ENCODE results near the gene MTF1.

Gene MTF1

DNA sequence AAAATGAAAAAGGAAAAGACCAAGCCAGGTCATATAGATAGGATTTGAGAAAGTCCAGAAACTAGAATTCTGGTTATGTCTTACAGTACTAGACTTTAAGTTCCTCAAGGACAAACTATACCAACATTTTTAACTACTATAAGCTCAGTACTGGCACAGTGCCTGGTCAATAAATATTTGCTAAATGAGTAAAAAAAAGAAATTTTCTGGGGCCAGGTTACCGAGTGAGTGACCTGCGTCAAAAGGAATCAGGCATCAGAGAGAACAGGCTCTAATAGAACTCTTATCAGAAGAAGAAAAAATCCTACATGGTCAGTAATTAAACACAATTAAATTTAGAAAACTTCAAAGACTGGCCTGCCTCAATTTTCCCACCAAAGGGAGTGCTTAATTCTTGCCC, 27.6 kb downstream of the MTF1 start:
- DNase-seq (ENCODE audit: extremely low read depth in 1 of 2, low read depth in 1 of 2), result no peak

DNA sequence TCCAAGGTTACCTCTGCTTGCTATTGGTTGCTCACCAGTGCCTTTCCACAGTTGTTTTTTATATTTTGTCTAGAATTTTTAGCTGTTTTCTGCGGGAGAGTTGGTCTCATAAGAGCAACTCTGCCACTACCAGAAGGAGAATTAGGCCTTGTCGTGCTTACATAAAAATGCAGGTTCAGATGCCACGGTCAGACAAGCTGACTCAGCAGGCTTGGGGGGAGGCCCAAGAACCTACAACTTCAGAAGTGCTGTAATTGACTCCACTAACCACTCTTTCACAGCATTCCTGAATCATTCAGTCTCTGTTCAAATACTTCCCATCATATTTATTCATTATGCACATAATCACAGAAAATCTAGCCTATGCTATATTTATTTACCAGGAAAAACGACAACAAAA, 28.3 kb downstream of the MTF1 start:
- DNase-seq (ENCODE audit: extremely low read depth in 1 of 2, low read depth in 1 of 2), result no peak

DNA sequence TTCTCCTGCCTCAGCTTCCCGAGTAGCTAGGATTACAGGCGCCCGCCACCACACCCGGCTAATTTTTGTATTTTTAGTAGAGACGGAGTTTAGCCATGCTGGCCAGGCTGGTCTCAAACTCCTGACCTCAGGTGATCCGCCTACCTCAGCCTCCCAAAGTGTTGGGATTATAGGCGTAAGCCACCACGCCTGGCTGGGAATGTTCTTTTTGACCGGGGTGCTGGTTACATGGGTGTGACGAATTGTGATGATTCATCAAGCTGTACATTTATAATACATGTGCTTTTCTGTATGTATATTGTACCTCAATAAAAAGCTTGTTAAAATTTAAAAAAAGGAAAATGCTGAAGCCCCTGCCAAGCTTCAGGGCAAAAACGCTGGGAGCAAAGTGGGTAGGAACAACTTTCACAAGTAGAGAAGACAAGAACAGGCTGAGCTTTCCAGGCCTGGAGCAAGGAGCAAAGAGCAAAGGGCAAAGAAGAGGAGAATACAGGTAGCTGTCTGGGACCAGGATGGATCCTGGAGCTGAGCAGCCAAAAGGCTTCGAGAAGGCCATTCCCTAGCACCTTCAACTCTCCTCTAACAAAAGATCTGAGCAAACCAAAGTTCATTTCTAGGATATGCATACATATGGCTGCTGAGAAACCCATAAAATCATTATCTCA, 30.9 kb downstream of the MTF1 start:
- no peak for DNase-seq (ENCODE audit: extremely low read depth in 1 of 2, low read depth in 1 of 2)

DNA sequence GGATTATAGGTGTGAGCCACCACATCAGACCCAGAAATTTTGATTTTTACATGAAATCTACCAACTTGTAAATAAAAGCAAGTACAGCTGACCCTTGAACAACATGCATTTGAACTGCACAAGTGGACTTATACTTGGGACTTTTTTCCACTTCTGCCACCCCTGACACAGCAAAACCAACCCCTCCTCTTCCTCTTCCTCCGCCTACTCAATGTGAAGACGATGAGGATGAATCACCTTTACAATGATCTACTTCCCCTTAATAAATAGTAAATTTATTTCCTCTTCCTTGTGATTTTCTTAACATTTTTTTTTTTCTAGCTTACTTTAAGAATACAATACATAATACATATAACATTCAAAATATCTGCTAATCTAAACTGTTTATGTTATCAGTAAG, 33.9 kb downstream of the MTF1 start:
- no peak for DNase-seq (ENCODE audit: extremely low read depth in 1 of 2, low read depth in 1 of 2)

DNA sequence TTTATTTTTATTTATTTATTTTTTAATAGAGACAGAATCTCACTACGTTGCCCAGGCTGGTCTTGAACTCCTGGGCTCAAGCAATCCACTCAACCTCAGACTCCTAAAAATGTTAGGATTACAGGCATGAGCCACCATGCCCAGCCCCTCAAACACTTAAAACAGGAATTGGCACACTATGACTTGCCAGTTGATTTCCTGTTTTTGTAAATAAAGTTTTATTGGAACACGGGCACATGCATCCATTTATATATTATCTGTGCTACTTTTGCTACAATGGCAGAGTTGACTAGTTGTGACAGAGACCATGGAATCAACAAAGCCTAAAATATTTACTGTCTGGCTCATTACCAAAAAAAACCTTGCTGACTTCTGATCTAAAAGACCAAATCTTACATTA, 35.4 kb downstream of the MTF1 start:
- DNase-seq (ENCODE audit: extremely low read depth in 1 of 2, low read depth in 1 of 2), result no peak

DNA sequence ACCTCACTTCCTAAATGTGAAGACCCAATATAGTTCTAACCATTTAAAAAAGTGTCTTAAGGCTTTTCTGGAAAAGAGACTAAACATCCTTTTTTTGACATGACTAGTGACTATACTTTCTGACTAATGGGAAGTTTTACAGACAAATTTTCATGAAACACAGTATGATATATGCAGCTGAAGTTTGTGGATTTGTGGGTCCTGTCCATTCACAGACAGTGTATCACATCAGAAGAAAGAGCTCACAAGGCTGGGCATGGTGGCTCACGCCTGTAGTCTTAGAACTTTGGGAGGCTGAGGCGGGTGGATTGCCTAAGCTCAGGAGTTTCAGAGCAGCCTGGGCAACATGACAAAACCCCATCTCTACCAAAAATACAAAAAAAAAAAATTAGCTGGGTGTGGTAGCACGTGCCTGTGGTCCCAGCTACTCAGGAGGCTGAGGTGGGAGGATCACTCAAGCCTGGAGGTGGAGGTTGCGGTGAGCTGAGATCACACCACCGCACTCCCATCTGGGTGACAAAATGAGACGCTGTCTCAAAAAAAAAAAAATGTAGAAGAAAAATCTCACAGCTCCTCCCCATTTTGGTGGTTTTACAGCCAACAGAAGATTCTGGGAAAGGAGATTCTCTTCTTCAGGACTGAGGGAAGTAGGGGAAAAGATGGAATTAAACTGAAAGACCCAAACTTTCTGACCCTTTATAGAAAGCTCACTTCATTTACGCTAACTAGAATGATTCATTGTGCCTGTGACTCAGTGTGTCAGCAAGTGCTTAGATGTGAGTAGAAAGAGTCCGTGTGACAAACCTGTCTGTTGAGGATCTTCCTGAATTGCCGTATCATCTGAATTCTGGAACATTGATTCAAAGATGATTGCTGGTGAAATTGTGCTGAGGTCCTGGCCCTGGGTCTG, 36.2 kb downstream of the MTF1 start:
- no peak for DNase-seq (ENCODE audit: extremely low read depth in 1 of 2, low read depth in 1 of 2)

DNA sequence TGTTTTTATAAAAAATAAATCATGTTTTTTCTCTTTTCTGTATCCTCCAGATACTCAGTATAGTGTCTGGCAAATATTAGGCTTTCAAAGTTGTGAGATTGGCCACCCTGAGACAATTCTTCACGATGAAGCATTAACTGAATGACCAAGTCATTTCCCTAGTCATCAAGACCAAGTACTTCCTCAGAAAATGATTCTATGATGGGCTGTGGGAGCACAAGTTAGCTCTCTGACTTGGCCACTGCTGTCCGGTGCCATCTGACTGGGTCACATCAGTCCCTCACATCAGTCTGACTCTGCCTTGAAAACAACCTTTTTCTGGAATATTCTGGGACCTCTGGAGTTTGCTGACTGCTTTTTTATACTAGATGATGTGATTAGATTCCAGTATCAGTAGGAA, 37.9 kb downstream of the MTF1 start:
- DNase-seq (ENCODE audit: extremely low read depth in 1 of 2, low read depth in 1 of 2), result no peak

DNA sequence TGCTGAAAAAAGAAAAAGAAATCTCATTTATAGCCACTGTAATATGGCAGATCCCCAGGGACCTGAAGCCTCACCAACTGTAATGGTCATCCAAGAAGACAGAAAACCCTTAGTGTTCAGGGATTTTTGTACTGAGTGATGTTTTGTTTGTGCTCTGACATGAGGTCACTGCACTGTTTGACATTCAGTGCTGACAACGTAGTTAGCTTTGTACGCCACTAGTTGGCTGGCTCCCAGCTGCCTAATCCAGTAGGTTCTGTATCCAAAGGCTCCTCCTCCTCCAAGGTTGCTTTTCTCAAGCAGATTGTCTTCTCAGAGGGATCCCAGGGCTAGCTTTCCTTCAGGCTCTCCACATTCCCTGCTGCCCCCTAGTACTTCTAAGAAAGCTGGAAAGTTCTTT, 41.9 kb downstream of the MTF1 start:
- DNase-seq (ENCODE audit: extremely low read depth in 1 of 2, low read depth in 1 of 2), result no peak

DNA sequence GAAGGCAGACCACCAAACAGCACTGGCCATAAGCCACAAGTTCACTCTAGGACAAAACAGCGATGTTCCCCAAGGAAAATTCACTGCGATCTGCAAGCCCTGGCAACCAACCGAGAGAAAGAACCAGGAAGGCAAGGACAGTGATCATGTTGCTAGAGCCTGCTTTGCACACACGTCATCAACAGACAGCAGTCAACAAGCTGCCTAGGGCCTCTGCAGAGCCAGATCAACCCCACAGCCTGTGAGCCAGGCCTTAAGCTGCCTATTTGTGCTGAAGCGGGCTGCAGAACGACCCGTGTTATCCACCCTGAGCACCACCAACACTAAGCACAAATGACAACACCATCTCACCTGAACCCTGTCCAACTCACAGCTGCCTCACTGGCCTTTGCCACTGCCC, 45.1 kb downstream of the MTF1 start:
- DNase-seq (ENCODE audit: extremely low read depth in 1 of 2, low read depth in 1 of 2), result no peak

DNA sequence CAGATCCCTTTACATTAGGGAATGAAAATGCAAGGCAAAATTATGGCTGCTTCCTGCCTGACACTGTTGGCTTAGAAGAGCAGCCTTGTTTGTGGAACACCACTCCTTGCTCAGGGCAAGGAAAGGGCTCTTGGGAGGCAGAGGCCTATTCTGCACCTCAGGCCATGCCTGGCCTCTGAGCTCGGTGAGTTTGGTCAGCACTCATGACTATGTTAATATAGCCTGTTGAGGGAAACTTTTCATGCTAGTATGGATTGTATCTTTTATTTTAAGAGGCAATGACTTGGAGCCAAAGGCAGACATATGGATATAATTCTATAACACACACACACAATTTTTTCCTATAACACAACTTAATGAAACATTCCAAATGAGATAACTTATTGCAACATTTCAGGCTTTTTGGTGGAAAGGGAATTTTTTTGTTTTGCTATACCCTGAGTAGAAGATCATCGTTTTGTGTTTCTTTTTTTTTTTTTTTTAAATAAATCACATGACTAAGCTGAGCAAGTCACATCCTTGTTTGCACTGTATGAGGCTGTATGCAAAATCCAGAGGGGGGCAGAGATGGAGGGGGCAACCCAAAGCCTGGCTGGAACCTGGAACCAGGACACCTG, 45.8 kb downstream of the MTF1 start:
- no peak for DNase-seq (ENCODE audit: extremely low read depth in 1 of 2, low read depth in 1 of 2)

DNA sequence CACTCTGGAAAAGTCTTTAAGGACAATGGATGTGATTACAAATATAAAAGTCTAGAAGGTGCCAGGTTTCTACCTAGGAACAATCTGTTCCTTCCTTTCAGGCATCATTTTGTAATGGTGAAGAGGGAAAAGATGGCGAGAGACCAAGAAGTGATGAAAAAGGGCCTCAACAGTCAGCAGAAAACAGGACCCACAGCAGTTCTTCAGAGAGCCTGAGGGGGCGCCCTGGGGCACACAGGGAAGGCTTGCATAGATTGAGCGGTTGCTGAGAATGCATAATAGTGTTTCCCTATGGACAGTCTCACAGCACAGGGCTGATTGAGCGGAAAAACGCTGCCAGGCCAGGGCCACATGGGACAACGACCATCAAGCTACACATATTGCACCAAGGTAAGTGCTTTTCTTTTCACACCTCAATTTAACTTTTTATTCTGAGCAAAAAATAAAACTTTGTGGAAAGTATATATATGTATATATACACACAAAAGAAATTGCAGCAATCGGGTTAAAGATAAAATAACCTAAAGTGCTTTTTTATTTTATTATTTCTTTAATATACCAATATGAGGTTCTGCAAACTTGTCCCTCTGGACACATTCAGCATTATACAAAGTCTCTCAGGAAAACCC, 48.3 kb downstream of the MTF1 start:
- DNase-seq (ENCODE audit: extremely low read depth in 1 of 2, low read depth in 1 of 2), result peak; percentile 33 to 34

DNA sequence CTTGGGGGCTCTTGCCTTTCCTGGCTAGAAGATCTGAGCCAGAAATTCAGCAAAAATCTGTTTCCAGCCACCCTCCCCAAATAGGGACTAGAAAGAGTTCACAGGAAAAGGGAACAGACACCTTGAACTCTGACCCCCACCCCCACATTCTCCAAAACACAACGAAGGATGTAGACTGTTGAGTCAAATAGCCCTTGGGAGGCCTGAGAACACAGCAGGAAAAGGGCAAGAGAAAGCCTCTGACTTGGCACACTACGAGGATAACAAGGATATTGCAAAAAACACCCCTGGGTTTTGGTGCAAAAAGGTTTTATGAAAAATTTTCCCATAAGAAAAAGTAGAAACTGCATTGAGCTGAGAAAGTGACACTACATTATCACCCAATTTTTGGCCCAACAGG, 49.5 kb downstream of the MTF1 start:
- DNase-seq (ENCODE audit: extremely low read depth in 1 of 2, low read depth in 1 of 2), result no peak

DNA sequence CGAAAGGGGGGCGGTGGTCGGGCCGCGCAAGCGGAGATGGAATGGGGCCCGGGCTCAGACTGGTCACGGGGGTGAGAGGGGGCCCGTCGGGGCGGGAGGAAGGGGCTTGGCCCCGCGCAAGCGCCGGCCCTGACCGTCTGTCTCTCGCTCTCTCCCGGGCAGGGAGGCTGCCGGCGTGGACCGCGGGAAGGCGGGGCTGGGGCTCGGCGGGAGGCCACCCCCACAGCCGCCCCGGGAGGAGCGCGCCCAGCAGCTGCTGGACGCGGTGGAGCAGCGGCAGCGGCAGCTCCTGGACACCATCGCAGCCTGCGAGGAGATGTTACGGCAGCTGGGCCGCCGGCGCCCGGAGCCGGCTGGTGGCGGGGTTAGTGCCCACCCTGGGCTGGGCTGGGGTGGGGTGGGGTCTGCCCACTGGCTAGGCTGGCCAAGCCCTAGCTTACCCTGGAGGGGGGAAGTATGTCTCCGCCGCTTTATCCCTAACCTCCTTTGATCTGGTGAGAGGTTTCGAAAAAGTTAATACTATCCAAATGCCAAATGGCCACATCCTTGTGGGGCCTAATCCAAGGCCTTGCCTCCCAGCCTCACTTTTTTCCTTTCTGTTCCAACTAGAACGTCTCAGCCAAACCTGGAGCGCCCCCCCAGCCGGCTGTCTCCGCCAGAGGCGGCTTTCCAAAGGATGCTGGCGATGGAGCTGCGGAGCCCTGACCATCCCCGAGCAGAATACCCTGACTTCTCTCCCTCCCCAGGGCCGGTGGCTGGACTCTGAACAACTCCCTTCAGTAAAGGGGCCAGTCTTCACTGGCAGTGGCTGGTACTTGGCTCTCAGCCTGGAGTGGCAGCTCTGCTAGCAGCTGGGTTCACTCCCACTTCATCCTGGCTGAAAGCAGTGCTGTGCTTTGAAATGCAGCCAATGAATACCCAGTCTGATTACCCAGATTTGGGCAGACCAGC, 50.7 kb downstream of the MTF1 start:
- DNase-seq (ENCODE audit: extremely low read depth in 1 of 2, low read depth in 1 of 2), result no peak

DNA sequence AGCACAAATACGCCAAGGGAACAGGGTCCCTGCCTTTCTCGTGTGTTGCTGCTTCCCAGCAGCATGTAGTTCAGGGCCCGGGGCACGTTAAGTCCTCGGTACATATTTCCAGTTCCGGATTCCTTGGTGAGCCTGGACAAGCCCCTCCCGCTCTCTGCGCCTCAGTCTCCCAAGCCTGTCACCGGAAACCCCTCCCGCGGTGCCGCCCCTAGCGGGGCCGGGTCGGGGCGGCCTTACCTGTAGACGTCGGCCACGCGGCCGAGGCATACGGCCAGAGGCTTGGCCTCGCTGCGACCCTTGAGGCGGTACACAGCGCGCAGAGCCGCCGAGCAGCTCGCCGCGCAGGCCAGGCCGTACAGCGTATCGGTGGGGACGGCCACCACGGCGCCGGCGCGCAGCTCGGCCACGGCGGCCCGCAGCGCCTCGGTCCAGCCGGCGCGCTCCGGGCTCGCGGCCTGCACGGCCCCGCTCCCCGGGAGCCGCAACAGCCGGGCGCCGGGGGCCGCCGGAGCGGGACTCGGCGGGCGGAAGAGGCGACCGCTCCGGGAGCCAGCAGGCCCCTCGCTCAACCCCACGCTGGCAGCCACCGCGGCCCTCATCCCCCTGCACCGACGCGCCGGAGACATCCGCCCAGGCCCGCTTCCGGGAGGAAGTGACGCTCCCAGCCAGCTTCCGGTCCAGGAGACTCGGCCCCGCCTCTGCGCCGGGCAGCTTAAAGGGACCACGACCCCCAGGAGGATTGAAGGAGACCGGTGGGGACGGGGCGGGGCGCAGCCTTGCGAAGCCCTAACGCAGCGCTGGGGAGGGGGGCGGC, 51.6 kb downstream of the MTF1 start, which contains the start of the genes C1orf122 and YRDC:
Gene C1orf122, plus strand, starts transcription at position 236 of the 814 bp plus-strand sequence. CDS start 615 bp downstream, outside the sequence.
Gene YRDC, minus strand, starts transcription at position 654 of the 814 bp plus-strand sequence. Its CDS starts 28 bp downstream, at position 626.
- DNase-seq (ENCODE audit: extremely low read depth in 1 of 2, low read depth in 1 of 2), result peak; percentile 87 to 93

DNA sequence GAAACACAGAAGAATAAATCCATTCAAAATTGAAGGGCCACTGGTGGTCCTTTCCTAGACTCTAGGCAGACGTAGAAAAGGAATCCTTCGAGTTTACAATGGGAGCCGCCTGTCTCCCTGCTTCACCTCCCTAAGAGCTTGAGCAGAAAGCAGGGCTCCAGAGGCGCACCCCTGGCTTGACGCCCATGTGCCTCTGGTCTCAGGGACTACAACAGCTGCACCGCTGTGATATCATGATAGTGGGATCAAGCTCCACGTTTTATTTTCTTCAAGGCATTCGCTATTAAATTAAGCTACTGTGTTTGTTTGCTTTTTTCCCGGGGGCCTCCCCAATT, 52.2 kb downstream of the MTF1 start:
- DNase-seq (ENCODE audit: extremely low read depth in 1 of 2, low read depth in 1 of 2), result no peak

DNA sequence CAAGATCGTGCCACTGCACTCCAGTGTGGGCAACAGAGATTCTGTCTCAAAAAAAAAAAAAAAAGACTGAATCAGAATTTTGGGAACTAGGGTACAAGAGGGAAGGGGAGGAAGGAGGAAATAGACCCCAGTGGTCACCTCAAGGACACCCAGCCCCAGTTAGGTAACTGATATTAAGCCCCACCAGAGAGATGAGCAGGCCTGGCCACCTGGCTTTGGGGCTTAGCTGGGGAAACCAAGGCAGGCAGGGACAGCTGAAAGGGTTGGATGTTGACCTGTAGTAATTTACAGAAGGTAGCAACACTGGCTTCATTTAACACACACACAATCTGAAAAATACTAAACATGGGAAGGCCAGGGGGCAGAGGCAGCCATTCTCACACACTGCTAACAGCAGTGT, 57.0 kb downstream of the MTF1 start:
- DNase-seq (ENCODE audit: extremely low read depth in 1 of 2, low read depth in 1 of 2), result no peak

DNA sequence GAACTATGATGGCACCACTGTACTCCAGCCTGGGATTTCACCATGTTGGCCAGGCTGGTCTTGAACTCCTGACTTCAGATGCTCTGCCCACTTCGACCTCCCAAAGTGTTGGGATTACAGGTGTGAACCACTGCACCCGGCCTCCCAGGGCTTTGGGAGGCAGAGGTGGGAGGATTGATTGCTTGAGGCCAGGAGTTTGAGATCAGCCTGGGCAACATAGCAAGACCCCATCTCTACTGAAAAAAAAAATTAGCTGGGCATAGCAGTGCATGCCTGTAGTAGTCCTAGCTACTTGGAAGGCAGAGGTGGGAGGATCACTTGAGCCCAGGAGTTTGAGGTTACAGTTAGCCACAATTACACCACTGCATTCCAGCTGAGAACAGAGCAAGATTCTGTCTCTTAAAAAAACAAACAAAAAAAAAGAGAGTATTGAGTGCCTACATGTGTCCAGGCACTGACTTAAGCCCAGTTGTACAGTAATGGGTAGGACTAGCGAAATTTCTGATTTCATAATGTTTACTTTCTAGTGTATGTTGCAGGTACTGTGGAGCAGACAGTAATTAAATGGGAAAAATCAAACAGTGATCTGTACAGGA, 61.5 kb downstream of the MTF1 start:
- no peak for DNase-seq (ENCODE audit: extremely low read depth in 1 of 2, low read depth in 1 of 2)

DNA sequence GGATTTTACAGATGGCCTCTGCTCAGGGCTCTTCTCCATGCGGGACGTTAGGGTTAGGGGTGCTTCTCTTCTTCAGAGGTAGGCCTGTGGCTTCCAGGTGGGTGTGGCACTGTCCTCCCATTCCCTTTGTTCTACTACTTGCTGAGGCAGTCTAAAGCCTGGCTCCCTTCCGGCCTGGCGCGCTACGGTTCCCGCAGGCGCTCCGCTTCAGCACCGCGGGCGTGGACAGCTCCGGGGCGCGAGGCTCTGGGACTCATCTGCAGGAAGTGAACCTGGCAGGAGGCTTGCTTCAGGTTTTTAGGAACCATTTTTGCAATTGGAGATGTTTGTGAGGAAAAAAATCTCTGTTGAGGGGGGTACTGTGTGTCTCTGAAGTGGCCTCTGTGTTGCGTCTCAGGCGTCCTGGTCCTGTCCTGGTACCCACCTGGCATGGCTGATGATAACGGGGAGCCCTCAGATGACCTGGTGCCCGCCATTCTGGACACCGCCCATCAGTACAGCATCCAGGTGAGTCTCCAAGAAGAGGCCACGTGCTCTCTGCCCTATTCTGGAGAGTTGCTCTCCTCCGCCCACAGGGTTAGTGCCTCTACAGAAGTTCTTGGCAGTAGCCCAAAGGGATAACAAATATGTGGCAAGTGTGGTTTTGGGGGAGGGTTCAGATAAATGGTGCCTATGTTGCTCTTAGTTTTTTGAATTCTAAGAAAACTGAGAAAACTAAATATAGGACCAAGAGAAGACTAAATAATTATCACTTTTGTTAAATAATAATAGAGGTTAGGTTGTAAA, 63.9 kb downstream of the MTF1 start:
- no peak for DNase-seq (ENCODE audit: extremely low read depth in 1 of 2, low read depth in 1 of 2)

Data from stimulated activated CD8-positive, alpha-beta memory T cell treated with anti-CD3 and anti-CD28 coated beads, Interleukin-7, amount 100 ng/mL, for 48 hours (primary cell).